CD4-positive, alpha-beta T cell treated with Interleukin-4 for 4 hours (primary cell): ENCODE data around the gene HECW1.
"Not testable (repeated sequence)": the region's sequence is repeated elsewhere in the genome, so short reads cannot be mapped to it uniquely, and the experiment has no call there.

Experiments
- DNase-seq: peaks from one replicate; pipeline ENCODE4 v3.0.0-alpha.2; 2020

The HECW1 gene

GRCh38 chr7:43211286-43211685, 98.8 kb downstream of the HECW1 start:
- DNase-seq = no peak

GRCh38 chr7:43211693-43212092, 99.2 kb downstream of the HECW1 start:
- no peak for DNase-seq

DNA sequence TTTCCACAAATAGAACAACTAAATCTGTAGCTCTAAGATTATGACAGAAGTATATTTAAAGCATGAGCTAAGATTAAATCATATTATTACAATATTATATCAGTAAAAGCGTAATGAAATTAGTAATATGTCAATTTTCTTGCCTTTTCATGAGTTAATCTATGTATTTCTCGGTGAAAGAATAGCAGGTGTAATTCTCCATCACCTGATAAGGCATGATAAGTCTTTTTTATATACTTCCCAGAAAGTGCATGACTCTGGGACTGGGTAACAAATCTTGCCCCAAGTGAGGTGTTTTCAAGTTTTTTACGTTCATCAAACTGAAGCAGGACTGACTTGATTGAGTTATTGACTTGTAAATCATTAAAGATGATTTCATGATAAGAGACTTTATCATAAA, 100.5 kb downstream of the HECW1 start:
- no peak for DNase-seq

DNA sequence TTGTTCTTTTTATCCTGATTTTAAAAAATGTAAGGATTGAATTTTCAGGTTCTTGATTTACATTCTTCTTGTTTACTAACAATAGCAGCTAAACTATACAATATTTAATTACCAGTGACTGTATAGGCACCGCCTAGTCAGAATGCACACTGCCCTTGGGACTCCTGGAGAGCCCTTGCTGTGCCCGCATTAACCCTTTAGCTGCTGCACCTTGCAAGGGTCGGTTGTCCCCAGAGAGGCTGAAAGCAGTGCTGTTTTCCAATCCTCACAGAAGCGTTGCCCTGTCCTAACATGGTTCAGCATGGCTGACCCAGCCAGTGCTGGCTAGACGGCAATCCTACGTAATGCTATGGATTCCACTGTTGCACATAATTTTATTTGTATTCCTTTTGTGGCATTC, 102.6 kb downstream of the HECW1 start:
- no peak for DNase-seq

DNA sequence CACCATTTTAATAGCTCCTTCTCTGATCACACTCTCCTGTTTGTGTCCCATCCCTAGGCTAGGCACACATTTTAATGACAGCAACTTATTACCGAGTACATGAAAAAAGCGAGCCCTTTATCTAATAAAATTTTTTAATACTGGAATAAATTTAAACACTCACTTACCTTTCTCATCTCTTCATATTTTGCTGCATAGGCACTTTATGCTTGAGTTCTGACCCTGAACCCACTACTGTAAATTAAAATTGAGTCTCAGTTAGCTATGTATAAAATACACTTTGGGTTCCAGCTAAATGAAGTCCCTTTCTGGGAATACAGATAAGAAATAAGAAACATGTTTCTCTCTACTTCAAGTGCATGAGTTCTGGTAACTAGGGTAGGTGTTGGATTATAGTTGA, 104.6 kb downstream of the HECW1 start:
- DNase-seq = no peak

DNA sequence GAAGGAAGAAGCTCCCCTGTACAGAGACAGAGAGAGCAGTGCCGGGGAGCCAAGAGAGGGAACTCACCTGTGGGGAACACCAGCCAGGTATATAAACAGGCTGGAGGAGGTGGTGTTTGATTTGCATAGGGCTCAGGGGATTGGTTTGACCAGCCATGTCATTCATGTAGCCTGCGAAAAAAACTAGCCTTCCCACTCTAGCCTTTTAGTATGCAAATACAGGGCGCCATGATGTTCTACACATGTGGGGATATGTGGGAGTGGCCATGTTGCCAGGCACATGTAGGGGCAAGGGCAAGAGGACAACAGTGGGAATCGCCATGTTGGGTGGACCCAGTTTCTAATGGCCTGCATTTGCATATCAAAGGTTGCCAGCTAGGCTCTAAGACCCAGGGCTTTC, 106.5 kb downstream of the HECW1 start:
- not testable (repeated sequence) for DNase-seq

DNA sequence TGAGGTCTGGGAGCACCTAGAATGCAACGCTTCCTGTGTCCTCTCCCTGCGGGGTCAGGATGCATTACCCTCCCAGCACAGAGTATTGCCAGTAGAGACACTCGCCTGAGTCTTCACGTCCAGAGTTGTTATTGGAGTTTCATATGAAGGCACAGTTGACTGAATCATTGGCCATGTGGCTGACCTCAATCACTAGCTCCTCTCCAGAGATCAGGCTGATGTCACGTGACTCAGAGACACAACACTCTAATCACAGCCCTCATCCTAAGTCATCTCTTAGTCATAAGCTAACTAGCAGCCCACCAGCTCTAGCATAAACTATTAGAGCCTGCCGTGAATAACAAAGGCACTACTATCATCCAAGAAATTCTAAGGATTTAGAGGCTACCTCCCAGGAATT, 107.8 kb downstream of the HECW1 start:
- DNase-seq = no peak

- no peak for DNase-seq
Observed at GRCh38 chr7:43220742-43221141, 108.3 kb downstream of the HECW1 start.

DNA sequence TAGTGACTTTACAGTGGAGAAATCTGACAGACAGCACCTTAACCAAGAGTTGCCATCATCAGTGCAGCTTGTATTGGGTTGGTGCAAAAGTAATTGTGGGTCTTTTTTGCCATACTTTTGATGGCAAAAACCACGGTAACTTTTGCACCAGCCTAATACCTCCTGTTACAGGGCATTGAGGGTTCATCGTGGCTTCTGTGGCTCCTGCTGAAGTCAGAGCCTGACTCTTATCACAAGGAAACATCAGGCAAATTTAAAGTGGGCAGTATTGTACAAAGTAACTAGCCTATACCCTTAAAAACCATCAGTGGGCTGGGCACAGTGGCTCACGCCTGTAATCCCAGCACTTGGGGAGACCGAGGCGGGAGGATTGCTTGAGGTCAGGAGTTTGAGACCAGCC, 117.4 kb downstream of the HECW1 start:
- DNase-seq = no peak

DNA sequence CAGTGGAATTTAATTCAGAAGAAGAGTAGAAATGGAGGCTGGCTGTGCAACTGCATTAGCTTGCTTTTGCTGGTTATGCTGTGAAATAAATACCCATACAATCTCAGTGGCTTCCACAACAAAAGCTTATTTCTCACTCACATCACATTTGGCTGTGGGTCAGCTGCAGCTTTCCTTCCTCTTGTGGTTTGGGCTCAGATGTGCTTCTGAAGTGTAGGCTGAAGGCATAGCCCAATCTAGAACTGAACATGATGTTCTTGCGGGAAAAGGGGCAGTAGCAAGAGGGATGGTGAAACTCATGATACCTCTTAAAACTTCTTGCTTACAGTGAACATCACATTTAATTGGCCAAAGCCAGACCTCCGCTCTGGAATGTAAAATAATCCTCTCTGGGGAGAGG, 119.9 kb downstream of the HECW1 start:
- DNase-seq = no peak

DNA sequence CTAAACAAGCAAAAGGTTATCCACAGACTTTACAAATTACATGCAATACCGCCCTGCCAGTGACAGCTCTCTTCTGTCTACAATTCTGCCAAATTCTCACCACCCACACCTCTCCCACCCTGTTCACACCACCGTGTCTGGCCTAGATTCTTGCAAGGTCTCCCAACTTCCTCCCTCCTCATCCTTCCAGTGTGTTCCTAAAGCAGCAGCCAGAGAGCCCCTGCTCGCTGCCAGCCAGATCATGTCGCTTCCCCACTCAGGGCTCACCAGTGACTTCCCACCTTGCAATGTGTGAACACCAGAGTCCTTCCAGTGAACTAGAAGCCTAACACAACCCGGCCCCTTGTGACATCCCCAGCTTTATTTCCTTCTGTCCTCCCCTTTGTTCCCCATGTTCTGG, 121.6 kb downstream of the HECW1 start:
- no peak for DNase-seq

- no peak for DNase-seq
Observed at GRCh38 chr7:43234968-43235367, 122.5 kb downstream of the HECW1 start.

DNA sequence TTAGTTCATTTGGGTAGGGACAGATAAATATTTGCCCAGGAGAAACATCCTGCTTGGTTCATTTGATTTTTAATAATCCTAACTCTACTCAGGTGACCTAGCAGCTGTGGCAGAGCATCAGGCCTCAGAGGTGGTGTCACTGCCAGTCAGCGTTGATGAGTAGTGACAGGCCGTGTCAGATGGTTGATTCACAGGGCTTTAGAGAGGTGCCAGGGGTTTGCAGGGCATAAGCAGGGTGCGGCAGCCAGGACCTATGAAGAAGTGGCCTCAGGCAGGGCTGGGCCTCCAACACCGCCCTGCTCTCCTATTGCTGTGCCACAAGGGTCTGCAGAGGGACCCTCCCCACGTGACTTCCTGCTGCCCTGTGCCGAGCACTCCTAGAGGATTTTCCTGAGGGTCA, 128.1 kb downstream of the HECW1 start:
- DNase-seq = no peak

GRCh38 chr7:43242628-43243255, 130.3 kb downstream of the HECW1 start:
- DNase-seq = no peak

- no peak for DNase-seq
Observed at GRCh38 chr7:43244232-43244631, 131.8 kb downstream of the HECW1 start.

DNA sequence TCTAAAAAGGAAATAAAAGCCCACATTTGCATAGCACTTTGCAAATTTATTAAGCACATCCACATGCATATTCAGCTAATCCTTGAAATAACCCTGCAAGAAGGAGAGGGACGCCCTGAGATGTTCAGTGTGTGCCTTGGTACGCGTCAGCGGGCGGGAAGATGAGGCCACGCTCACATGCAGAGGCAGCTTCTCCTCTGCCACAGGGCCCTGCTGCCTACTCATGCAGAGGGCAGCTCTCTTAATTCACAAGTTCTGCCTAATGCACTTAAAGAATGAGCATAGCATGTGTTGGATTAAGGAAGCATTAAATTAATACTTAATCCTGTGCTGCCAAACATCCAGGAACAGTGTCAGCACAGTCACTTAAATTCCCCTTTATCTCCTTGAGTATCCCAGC, 132.3 kb downstream of the HECW1 start:
- no peak for DNase-seq

GRCh38 chr7:43247757-43248156, 135.3 kb downstream of the HECW1 start:
- no peak for DNase-seq

DNA sequence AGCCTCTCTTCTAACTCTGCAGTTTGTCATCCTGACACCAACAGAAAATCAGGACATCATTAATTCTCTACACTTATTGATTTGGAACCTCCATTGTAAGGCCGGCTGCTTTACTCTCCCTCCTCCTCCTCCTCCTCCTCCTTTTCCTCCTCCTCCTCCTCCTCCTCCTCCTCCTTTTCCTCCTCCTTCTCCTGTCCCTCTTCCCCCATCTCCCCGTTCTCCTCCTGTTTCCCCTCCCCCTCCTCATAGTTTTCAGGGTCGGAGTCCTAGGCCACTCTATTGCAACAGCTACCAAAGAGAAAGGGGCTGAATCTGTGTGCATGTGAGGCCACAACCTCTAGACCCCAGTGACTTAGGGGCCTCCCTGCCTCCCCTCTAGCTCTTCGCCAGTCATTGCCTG, 136.1 kb downstream of the HECW1 start:
- no peak for DNase-seq

DNA sequence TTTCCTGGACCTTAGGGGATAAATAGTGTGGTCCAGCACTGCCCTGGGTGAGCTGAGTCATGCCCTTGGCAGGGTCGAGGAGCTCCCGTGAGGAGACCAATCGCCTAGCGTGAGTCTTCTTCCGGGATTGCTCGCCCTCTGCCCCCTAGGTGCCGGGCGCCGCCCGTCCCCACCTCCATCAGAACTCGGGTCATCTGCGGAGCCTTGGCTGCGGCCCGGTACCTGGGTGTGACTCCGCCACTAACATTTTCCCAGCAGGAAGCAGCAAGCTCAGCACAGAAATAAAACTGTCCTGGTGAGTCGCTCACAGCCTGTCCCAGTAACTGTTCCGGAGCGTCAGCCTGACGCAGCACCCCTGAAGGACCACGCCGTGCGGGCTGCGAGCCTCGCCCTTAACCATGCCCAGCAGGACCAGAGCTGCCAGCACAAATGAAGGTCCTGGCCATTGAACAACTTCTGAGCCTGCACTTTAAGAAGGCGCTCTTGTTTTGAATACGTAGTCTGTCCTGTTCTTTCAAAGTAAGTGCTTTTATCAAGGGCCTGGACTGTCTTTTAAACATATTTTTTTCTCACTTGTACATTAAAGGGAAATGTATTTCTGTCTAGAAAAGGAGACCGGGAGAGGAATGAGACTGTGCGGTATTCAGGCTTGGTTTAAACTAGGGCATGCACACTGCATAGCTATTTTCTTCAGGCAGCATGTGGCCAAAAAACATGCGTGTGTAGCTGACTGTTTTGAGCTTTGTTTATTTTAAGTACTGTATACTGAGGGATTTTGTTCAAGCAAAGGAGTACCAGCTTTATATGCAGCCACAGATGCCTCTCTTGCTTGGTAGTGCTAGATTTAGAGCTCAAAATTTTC, 136.7 kb downstream of the HECW1 start:
- no peak for DNase-seq

- no peak for DNase-seq
Observed at GRCh38 chr7:43249823-43250145, 137.3 kb downstream of the HECW1 start.

DNA sequence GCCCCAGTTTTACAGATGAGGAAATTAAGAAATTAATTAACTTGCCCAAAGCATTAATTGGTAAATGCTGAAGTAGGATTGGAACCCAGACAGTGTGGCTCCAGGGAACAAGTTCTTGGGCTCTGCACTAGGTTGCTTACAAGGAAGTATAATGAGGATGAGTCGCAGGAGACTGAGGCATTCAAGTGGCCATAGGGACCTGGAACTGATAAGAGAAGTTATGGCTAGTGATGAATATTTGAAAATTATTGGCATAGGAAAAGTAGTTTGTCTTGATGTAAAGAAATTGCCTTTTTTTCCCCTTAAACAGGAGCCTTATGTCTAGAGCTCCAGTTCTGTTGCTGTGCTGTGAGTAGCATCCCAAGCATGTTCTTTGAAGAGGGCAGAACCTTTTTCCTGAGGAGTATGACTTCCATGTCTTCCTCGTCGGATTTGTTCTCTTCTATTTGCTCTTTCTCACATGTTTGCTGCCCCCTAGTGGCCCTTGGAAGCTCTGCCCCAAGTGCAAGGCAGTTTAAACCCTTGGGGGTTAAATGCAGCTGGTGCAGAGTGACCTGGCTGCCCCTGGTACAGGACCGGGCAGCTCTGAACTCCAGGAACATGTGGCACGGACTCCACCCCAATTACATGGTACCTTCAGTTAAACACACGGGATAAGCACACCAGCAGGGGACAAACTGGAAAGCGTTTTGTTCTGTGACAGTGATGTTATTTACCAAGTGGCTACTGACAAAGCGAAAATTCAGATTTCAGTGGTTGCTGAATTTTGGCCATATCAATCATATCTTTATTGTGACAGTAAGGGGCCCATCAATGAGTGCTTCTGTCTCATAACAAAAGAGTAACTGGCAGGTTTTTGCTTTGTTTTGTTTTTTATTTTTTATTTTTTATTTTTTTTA, 148.8 kb downstream of the HECW1 start:
- peak; percentile 65 for DNase-seq

- no peak for DNase-seq
Observed at GRCh38 chr7:43265139-43265538, 152.7 kb downstream of the HECW1 start.

DNA sequence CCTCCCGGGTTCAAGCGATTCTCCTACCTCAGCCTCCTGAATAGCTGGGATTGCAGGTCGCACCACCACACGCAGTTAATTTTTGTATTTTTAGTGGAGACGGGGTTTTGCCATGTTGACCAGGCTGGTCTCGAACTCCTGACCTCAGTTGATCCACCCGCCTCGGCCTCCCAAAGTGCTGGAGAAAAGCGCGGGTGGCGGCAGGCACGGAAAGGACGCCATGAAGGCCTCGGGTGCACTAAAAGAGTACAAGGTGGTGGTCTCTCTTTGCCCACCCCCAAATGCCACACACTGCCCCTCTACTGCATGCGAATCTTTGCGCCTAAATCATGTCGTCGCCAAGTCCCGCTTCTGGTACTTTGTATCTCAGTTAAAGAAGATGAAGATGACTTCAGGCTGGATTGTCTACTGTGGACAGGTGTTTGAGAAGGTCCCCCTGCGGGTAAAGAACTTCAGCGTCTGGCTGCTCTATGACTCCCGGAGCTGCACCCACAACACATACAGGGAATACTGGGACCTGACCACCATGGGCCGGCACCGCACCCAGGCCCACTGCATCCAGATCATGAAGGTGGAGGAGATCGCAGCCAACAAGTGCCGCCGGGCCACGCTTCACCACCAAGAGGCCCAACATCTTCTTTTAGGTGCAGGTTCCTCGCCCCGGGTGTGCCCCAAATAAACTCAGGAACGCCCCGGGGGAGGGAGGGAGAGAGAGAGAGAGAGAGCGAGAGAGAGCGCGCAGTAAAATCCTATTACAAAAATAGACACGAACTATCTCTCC, 161.7 kb downstream of the HECW1 start:
- DNase-seq = no peak
